H1 (cell line): ENCODE data around the gene SYDE2. TPM values are rescaled to one million over a fixed set of nuclear protein-coding genes. Genes with fewer than 3 reads are reported as not detected.

ENCODE experiments used
- CTCF ChIA-PET: fragments of 300-600 bp; sonication (Branson Sonifier 250); formaldehyde crosslinking; loops from one replicate; lab custom pipeline; 2021; ENCODE audit not compliant: partially characterized antibody; lab: Charles Lee
- POLR2A ChIA-PET: fragments of 300-600 bp; sonication (Branson Sonifier 250); formaldehyde crosslinking; loops from one replicate; lab custom pipeline; 2021; ENCODE audit warnings: inconsistent platforms; ENCODE audit not compliant: partially characterized antibody; lab: Charles Lee
- DNase-seq, 2 experiments: peaks; one replicate each; pipeline versions ENCODE4 v3.0.0 to v3.0.0-alpha.2; 2010 to 2022; ENCODE audit warnings: low spot score in 2 of 2, low read depth in 1 of 2, mixed read lengths in 1 of 2
- FAIRE-seq: peaks from 2 replicates; lab custom pipeline; 2011; peaks lifted over from hg19 to GRCh38; lab: Jason Lieb, UNC
- H2AFZ ChIP-seq: 2 replicates; pipeline ENCODE4 v1.8.1; 2012; ENCODE audit warnings: low read length, inconsistent platforms
- H2AK5ac ChIP-seq: 2 replicates; pipeline ENCODE4 v1.6.1; 2013; ENCODE audit warnings: low read depth, low read length
- H2BK120ac ChIP-seq: replicated peaks from 2 replicates; pipeline ENCODE3; 2013; ENCODE audit warnings: low read depth, low read length, inconsistent platforms
- H2BK12ac ChIP-seq: 2 replicates; pipeline ENCODE4 v1.6.1; 2013; ENCODE audit warnings: low read depth, low read length
- H2BK15ac ChIP-seq: 2 replicates; pipeline ENCODE4 v1.6.1; 2013; ENCODE audit warnings: low read length
- H2BK20ac ChIP-seq: 2 replicates; pipeline ENCODE4 v1.6.1; 2013; ENCODE audit warnings: low read length
- H2BK5ac ChIP-seq: 2 replicates; pipeline ENCODE4 v1.6.1; 2013; ENCODE audit warnings: low read depth, low read length
- H3K14ac ChIP-seq: 2 replicates; pipeline ENCODE4 v1.6.1; 2013; ENCODE audit warnings: inconsistent platforms; ENCODE audit not compliant: insufficient read length
- H3K18ac ChIP-seq: 2 replicates; pipeline ENCODE4 v1.6.1; 2013; ENCODE audit warnings: low read length; ENCODE audit errors: extremely low read depth
- H3K23ac ChIP-seq: 2 replicates; pipeline ENCODE4 v1.6.1; 2013; ENCODE audit warnings: inconsistent platforms; ENCODE audit not compliant: insufficient read length
- H3K23me2 ChIP-seq: 2 replicates; pipeline ENCODE4 v1.6.1; 2013; ENCODE audit warnings: low read depth, low read length
- H3K27ac ChIP-seq: 2 replicates; pipeline ENCODE4 v1.6.1; 2011; ENCODE audit warnings: low read depth, low read length, inconsistent platforms
- H3K27me3 ChIP-seq, 4 experiments: replicated peaks in 1 of 4; 1 replicate in 1 of 4; 2 replicates in 3 of 4; pipeline versions ENCODE4 v1.6.1 to v1.8.1; 2011 to 2013; ENCODE audit warnings: low read length in 3 of 4, mild to moderate bottlenecking in 3 of 4, inconsistent platforms in 2 of 4, mixed read lengths in 2 of 4, moderate library complexity in 1 of 4; ENCODE audit not compliant: control insufficient read depth in 3 of 4, insufficient read depth in 3 of 4; ENCODE audit errors: extremely low read depth in 1 of 4
- H3K36me3 ChIP-seq, 4 experiments: 2 replicates each; pipeline versions ENCODE4 v1.6.1 to v1.8.1; 2011 to 2013; ENCODE audit warnings: mild to moderate bottlenecking in 4 of 4, low read length in 3 of 4, moderate library complexity in 2 of 4, control low read depth in 1 of 4, inconsistent platforms in 1 of 4; ENCODE audit not compliant: insufficient read depth in 4 of 4, control insufficient read depth in 2 of 4
- H3K4ac ChIP-seq: replicated peaks from 2 replicates; pipeline ENCODE3; 2013; ENCODE audit warnings: low read length, low read depth, mixed read lengths, inconsistent platforms; ENCODE audit not compliant: insufficient read length
- H3K4me1 ChIP-seq, 4 experiments: replicated peaks in 1 of 4; 1 replicate in 1 of 4; 2 replicates in 3 of 4; pipeline versions ENCODE4 v1.6.1 to v1.8.1; 2011 to 2013; ENCODE audit warnings: low read length in 3 of 4, inconsistent platforms in 2 of 4, mixed read lengths in 1 of 4; ENCODE audit not compliant: insufficient read depth in 4 of 4, control insufficient read depth in 3 of 4
- H3K4me2 ChIP-seq, 2 experiments: 2 replicates each; pipeline versions ENCODE4 v1.6.1 to v1.8.1; 2011 to 2013; ENCODE audit warnings: low read depth in 2 of 2, low read length in 2 of 2, control low read depth in 1 of 2, inconsistent platforms in 1 of 2, mild to moderate bottlenecking in 1 of 2; ENCODE audit not compliant: insufficient read depth in 1 of 2
- H3K4me3 ChIP-seq, 4 experiments: fragments of 200-600, 300-600 bp in 1 of 4; sonication (generic), shearing (Covaris generic), sonication (Bioruptor Twin) in 1 of 4; 2 replicates each; pipeline versions ENCODE4 v1.5.1 to v1.8.1; 2011 to 2016; ENCODE audit warnings: low read length in 4 of 4, low read depth in 3 of 4, control low read depth in 2 of 4, inconsistent platforms in 2 of 4, mild to moderate bottlenecking in 2 of 4, mixed read lengths in 1 of 4, moderate library complexity in 1 of 4; ENCODE audit not compliant: insufficient read depth in 2 of 4; ENCODE audit errors: extremely low read depth in 1 of 4
- H3K56ac ChIP-seq: replicated peaks from 2 replicates; pipeline ENCODE3; 2013; ENCODE audit warnings: low read depth, mild to moderate bottlenecking, mixed read lengths, low read length, inconsistent platforms; ENCODE audit not compliant: insufficient read length
- H3K79me1 ChIP-seq: 2 replicates; pipeline ENCODE4 v1.6.1; 2013; ENCODE audit warnings: low read depth, low read length, control low read depth
- H3K79me2 ChIP-seq, 2 experiments: 2 replicates each; pipeline versions ENCODE4 v1.6.1 to v1.8.1; 2012 to 2013; ENCODE audit warnings: low read length in 2 of 2, mild to moderate bottlenecking in 2 of 2, inconsistent platforms in 1 of 2; ENCODE audit not compliant: insufficient read depth in 2 of 2, control insufficient read depth in 1 of 2
- H3K9ac ChIP-seq, 4 experiments: replicated peaks in 1 of 4; 1 replicate in 1 of 4; 2 replicates in 3 of 4; pipeline versions ENCODE4 v1.6.1 to v1.8.1; 2011 to 2013; ENCODE audit warnings: low read depth in 3 of 4, low read length in 3 of 4, control low read depth in 2 of 4, mild to moderate bottlenecking in 2 of 4, moderate library complexity in 2 of 4, inconsistent platforms in 1 of 4; ENCODE audit errors: extremely low read depth in 1 of 4
- H3K9me3 ChIP-seq, 2 experiments: 2 replicates each; pipeline versions ENCODE4 v1.6.1 to v1.8.1; 2012 to 2013; ENCODE audit warnings: mild to moderate bottlenecking in 2 of 2, moderate library complexity in 2 of 2, control low read depth in 1 of 2, inconsistent platforms in 1 of 2, low read depth in 1 of 2, low read length in 1 of 2, mixed read lengths in 1 of 2; ENCODE audit not compliant: insufficient read depth in 2 of 2
- H4K20me1 ChIP-seq, 2 experiments: replicated peaks in 1 of 2; 2 replicates each; pipeline versions ENCODE3 to v1.8.1; 2011 to 2013; ENCODE audit warnings: inconsistent platforms in 2 of 2, low read length in 2 of 2, mild to moderate bottlenecking in 1 of 2; ENCODE audit not compliant: insufficient read depth in 2 of 2, control insufficient read depth in 1 of 2
- H4K5ac ChIP-seq: 2 replicates; pipeline ENCODE4 v1.6.1; 2013; ENCODE audit warnings: low read length, low read depth, mixed read lengths, inconsistent platforms; ENCODE audit not compliant: insufficient read length
- H4K8ac ChIP-seq: 2 replicates; pipeline ENCODE4 v1.8.0; 2013; ENCODE audit warnings: mild to moderate bottlenecking, moderate library complexity, low read length, inconsistent platforms; ENCODE audit not compliant: insufficient read depth; ENCODE audit errors: extremely low read depth
- H4K91ac ChIP-seq: replicated peaks from 2 replicates; pipeline ENCODE3; 2013; ENCODE audit warnings: low read length, mixed read lengths, inconsistent platforms; ENCODE audit not compliant: insufficient read length
- KDM4A ChIP-seq: IDR thresholded peaks from one replicate; pipeline ENCODE4 v1.7.1; 2012; ENCODE audit warnings: low read depth, mild to moderate bottlenecking, moderate library complexity, low read length, inconsistent platforms; ENCODE audit not compliant: severe bottlenecking
- WGBS, 2 experiments: shearing (Covaris generic) in 1 of 2; methylation state at CpG; one replicate each; pipeline versions ENCODE4 v1.1.6 to v1.1.7; 2013 to 2015; ENCODE audit warnings: low lambda C conversion rate in 2 of 2, mixed read lengths in 2 of 2, inconsistent platforms in 1 of 2, low coverage in 1 of 2, missing lambda C conversion rate in 1 of 2; ENCODE audit not compliant: insufficient replicate concordance in 2 of 2, insufficient coverage in 1 of 2, insufficient read length in 1 of 2; ENCODE audit errors: extremely low coverage in 1 of 2, missing lambda C conversion rate in 1 of 2; 5-methylcytosine and 5-hydroxymethylcytosine counted together
- polyA plus RNA-seq, 7 experiments: library from polyadenylated mRNA; depleted of rRNA in 3 of 7; stranded (reverse) in 5 of 7; unstranded in 2 of 7; fragments of >200 nt in 5 of 7; fragments of 200-250 nt in 2 of 7; gene quantifications; 1 replicate in 5 of 7; 2 replicates in 1 of 7; 4 replicates in 1 of 7; pipeline versions ENCODE4 v1.2.1 to v1.2.3, GENCODE V29; 2011 to 2013; ENCODE audit warnings: missing spikeins in 2 of 7, mixed read lengths in 2 of 7
- total RNA-seq: library from RNA; stranded (reverse); fragmentation: NEBNext Ultra II Directional; extraction: Animal tissue kit (Norgen Biotek cat#: 25700); gene quantifications from 2 replicates; pipeline ENCODE4 v1.2.1, GENCODE V29; 2021

Gene SYDE2
- total and polyA plus RNA-seq, 2 of the 8 experiments (the other 6 are each of a cell fraction or from before 2014, with no cell fraction given), result 1.6 to 14.6 TPM

DNA sequence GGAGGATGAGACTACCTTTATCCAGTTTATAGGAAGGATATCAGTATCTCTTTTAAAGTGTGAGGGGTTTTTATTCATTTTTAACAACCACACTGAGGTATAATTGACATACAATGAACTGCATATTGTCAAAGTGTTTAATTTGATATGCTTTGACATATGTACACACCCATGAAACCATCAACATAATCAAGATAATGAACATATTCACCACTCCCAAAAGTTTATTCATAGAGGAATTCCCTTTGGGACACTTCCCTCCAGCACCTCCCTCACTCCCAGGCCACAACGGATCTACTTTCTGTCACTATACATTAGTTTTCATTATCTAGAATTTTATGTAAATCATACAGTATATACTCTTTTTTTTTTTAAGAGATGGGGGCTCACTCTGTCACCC, 89.1 kb downstream of the SYDE2 start:
- WGBS, 2 experiments, result 96% methylated on average over 1 of the region's 1 CpG; no CpG with 5 or more reads in 1 of the 2 experiments
- TF ChIP-seq KDM4A, result no peak

More for the DNA sequence above, 89.1 kb downstream of the SYDE2 start:
- H3K27ac ChIP-seq, result no peak overlapping the region
- ChIA-PET CTCF (interaction anchor here (1.2 to 9.2 kb wide), 7 partner anchors 11 to 145 kb away, joined by 3 to 141 read pairs (median 5); partner anchors contain the start of genes C1orf52 and SYDE2), POLR2A (no interaction called here)
- H2AK5ac ChIP-seq, result no peak overlapping the region
- no peak overlapping the region for H3K4ac ChIP-seq
- no peaks in the 10 kb centered on the region for H3K36me3 ChIP-seq
- H3K9ac ChIP-seq, result no peak overlapping the region
- H3K27me3 ChIP-seq, result no peaks in the 10 kb centered on the region
- H2AFZ ChIP-seq, result no peak overlapping the region
- H4K20me1 ChIP-seq, result no peaks in the 10 kb centered on the region
- no peaks in the 10 kb centered on the region for H3K4me1 ChIP-seq
- no peaks in the 10 kb centered on the region for H3K9me3 ChIP-seq
- no peak overlapping the region for H4K8ac ChIP-seq
- H3K79me2 ChIP-seq, result no peaks in the 10 kb centered on the region
- no peak overlapping the region for H2BK15ac ChIP-seq
- H2BK120ac ChIP-seq, result no peak overlapping the region
- no peak overlapping the region for H3K23ac ChIP-seq
- DNase-seq, result no peak
- no peak overlapping the region for H3K4me3 ChIP-seq
- H3K56ac ChIP-seq, result no peak overlapping the region
- no peak for FAIRE-seq
- no peak overlapping the region for H4K91ac ChIP-seq
- H2BK12ac ChIP-seq, result no peak overlapping the region
- H3K79me1 ChIP-seq, result no peaks in the 10 kb centered on the region
- no peak overlapping the region for H3K18ac ChIP-seq
- H4K5ac ChIP-seq, result no peak overlapping the region
- H3K14ac ChIP-seq, result no peak overlapping the region
- no peak overlapping the region for H2BK20ac ChIP-seq
- H2BK5ac ChIP-seq, result no peak overlapping the region
- H3K23me2 ChIP-seq, result no peaks in the 10 kb centered on the region
- H3K4me2 ChIP-seq, result no peak overlapping the region
